HFFc6 (cell line): Measurements from ENCODE around the gene OPCML. TPM values are rescaled to one million over a fixed set of nuclear protein-coding genes. Genes with fewer than 3 reads are reported as not detected.

Experiments used
- DNase-seq: peaks from one replicate; pipeline ENCODE4 v3.0.0-alpha.2; 2018
- H3K27ac Mint-ChIP-seq: 2 replicates; pipeline ENCODE4 v1.8.0; 2020; ENCODE audit warnings: mild to moderate bottlenecking, mixed read lengths
- H3K27me3 Mint-ChIP-seq: 2 replicates; pipeline ENCODE4 v1.8.0; 2021; ENCODE audit warnings: mild to moderate bottlenecking, moderate library complexity, mixed read lengths; ENCODE audit not compliant: insufficient read depth
- H3K36me3 Mint-ChIP-seq: 2 replicates; pipeline ENCODE4 v1.8.0; 2021; ENCODE audit warnings: low read depth, mixed read lengths
- H3K4me1 Mint-ChIP-seq: 2 replicates; pipeline ENCODE4 v1.8.0; 2020; ENCODE audit warnings: low read depth, mixed read lengths
- H3K4me3 Mint-ChIP-seq: 2 replicates; pipeline ENCODE4 v1.8.0; 2020; ENCODE audit warnings: mild to moderate bottlenecking, moderate library complexity, mixed read lengths
- H3K9me3 Mint-ChIP-seq: 2 replicates; pipeline ENCODE4 v1.8.0; 2020; ENCODE audit warnings: mild to moderate bottlenecking, mixed read lengths
- total RNA-seq, 6 experiments: library from RNA; stranded (reverse); fragmentation: NEBNext Ultra II Directional; extraction: Animal tissue kit (Norgen Biotek cat#: 25700); gene quantifications; 2 replicates in 1 of 6; 3 replicates in 5 of 6; pipeline ENCODE4 v1.2.3, GENCODE V29; 2021
- TF ChIP-seq, protein P1 (sequence below): fragments of 200-600 bp; sonication (generic); IDR thresholded peaks from 2 replicates; pipeline ENCODE4 v1.5.0; 2021; ENCODE audit warnings: antibody characterized with exemption, mild to moderate bottlenecking

OPCML gene
- total RNA-seq, 6 experiments from 2014 or later, result 0.11 to 1.7 (median 0.33) TPM

DNA sequence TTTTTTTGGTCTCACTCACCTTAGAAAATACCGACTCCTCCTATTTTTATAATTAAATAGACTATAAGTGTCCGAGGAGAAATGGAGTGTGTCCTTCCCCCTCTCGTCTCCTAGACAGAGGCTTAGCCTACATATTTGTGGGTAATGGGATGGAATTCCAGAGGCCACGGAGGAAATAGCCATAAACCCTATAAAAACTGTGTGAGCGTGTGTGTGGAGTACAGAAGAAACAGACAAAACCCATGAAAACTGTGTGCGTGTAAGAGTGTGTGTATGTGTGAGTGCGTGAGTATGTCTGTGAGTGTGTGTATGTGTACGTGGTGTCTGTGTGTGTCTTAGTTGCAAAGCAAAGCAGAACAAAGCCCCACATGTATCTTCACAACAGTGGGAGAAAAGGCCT is 883.5 kb downstream of the OPCML start:
- Mint-ChIP-seq H3K4me3 (peak overlapping the region; percentile 22), H3K9me3 (no peaks in the 10 kb centered on the region), H3K36me3 (no peaks in the 10 kb centered on the region), H3K27me3 (no peaks in the 10 kb centered on the region; the same call in none of the 2 replicates), H3K27ac (peak overlapping the region; percentile 13; the same call in 1 of the 2 replicates), H3K4me1 (peaks cover 24% of the 10 kb centered on the region)
- TF ChIP-seq, protein P1, sequence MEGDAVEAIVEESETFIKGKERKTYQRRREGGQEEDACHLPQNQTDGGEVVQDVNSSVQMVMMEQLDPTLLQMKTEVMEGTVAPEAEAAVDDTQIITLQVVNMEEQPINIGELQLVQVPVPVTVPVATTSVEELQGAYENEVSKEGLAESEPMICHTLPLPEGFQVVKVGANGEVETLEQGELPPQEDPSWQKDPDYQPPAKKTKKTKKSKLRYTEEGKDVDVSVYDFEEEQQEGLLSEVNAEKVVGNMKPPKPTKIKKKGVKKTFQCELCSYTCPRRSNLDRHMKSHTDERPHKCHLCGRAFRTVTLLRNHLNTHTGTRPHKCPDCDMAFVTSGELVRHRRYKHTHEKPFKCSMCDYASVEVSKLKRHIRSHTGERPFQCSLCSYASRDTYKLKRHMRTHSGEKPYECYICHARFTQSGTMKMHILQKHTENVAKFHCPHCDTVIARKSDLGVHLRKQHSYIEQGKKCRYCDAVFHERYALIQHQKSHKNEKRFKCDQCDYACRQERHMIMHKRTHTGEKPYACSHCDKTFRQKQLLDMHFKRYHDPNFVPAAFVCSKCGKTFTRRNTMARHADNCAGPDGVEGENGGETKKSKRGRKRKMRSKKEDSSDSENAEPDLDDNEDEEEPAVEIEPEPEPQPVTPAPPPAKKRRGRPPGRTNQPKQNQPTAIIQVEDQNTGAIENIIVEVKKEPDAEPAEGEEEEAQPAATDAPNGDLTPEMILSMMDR, result no peak
- DNase-seq, result peak; percentile 59

DNA sequence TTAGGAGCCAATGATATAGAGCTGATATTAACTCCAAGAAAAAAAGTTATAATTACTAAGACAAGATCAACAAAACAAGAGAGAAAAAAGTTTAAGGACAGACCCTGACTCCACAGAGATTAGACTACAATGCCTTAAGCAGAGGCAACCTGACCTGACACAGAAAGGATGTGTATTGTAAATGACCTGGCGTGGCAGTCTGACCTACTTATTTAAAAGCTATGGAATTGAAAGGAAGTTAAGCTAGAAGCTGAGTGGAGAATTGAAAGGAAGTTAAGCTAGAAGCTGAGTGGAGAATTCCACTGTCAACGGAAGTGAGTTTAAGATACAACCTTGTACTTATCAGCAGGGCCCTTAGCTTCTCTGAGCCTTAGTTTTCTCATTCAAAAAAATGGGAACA is 885.4 kb downstream of the OPCML start:
- Mint-ChIP-seq H3K4me3 (no peak overlapping the region), H3K27ac (no peak overlapping the region), H3K9me3 (no peaks in the 10 kb centered on the region), H3K36me3 (no peaks in the 10 kb centered on the region), H3K4me1 (peaks cover 15% of the 10 kb centered on the region), H3K27me3 (no peaks in the 10 kb centered on the region; the same call in none of the 2 replicates)
- TF ChIP-seq, protein P1, result no peak
- DNase-seq, result no peak

DNA sequence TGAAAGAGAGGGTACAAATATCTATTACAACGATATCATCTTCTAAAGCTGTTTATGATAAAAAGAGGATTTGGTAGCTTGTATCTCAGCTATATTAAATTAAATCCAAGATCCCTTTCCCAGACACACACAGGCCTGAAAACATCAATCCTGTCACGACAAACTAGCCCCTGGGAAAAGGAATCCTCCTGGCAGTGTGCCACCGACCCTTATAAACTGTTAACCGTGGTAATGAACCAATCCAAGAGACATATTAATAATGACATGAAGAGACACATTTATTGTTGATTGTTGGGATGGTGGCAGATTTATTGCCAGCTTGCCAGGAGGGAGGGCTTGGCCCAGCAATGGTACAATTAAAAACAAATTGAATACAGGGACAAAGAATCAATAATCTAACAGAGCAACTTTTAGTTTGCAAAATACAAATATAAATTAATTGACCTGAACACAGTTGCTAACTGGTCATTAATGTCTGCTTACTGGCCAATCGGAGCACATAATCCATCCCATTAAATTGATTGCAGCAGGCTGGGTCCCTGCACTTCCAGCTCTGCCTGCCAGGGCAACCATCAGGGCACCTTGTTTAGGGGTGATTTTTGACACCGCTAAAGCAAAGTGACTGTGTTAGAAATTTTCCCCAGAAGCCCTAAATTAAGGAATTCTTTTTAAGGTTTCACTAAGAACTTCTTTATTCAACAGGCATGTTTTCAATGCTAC is 887.6 kb downstream of the OPCML start:
- Mint-ChIP-seq H3K9me3 (no peaks in the 10 kb centered on the region), H3K36me3 (no peaks in the 10 kb centered on the region), H3K4me1 (peaks cover 23% of the 10 kb centered on the region), H3K27me3 (no peaks in the 10 kb centered on the region; the same call in 1 of the 2 replicates), H3K27ac (no peak overlapping the region), H3K4me3 (no peak overlapping the region)
- DNase-seq, result no peak
- TF ChIP-seq, protein P1, result no peak

DNA sequence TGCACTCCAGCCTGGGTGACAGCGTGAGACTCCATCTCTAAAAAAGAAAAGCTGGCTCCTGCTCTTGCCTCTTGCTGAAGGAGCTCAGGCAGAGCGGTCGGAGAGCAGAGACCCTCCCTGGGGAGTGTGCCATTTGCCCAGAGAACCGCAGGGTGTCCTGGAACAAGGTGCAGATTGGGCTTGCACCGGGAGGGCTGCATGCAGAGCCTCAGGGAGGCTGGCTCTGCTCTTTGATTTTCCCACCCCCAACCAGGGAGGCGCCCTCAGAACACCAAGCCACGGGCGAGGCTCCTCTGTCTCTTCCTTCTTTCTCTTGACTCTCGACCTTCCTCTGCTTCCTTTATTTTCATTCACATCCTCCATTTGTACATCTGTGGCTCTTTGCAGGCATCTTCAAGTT is 889.1 kb downstream of the OPCML start:
- H3K9me3 Mint-ChIP-seq, result no peaks in the 10 kb centered on the region
- H3K27me3 Mint-ChIP-seq, result no peaks in the 10 kb centered on the region; the same call in 1 of the 2 replicates
- DNase-seq, result no peak
- H3K27ac Mint-ChIP-seq, result no peak overlapping the region
- H3K36me3 Mint-ChIP-seq, result no peaks in the 10 kb centered on the region
- H3K4me1 Mint-ChIP-seq, result peaks cover 11% of the 10 kb centered on the region
- no peak overlapping the region for H3K4me3 Mint-ChIP-seq
- TF ChIP-seq, protein P1, result no peak

DNA sequence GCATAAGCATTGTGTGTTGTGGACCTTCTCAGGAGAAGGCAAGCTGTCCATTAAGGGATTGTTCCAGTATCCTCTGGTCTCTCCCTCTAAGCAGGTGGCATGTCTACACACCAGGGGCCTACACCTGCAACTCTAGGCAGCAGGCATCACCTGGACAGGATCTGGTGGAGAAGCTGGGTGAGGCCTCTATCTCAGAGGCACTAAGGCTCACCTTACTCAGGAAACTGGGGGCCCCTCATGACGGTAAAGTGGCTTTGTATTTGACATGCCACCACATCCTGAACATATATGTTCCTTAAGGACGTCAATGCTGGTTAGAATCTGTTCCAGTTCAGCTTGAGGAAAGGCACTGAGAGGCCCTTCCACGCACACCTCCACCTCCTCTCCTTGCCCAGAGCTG is 891.3 kb downstream of the OPCML start:
- H3K27ac Mint-ChIP-seq, result no peak overlapping the region

More for the DNA sequence above, 891.3 kb downstream of the OPCML start:
- no peaks in the 10 kb centered on the region; the same call in none of the 2 replicates for H3K27me3 Mint-ChIP-seq
- H3K9me3 Mint-ChIP-seq, result no peaks in the 10 kb centered on the region
- TF ChIP-seq, protein P1, result no peak
- H3K4me3 Mint-ChIP-seq, result no peak overlapping the region
- H3K36me3 Mint-ChIP-seq, result no peaks in the 10 kb centered on the region
- peaks cover 8% of the 10 kb centered on the region for H3K4me1 Mint-ChIP-seq
- DNase-seq, result no peak
